ENCODE measurements around the gene GRB2. TPM values are rescaled to one million over a fixed set of nuclear protein-coding genes. Genes with fewer than 3 reads are reported as not detected.
"Not testable (repeated sequence)": the region's sequence is repeated elsewhere in the genome, so short reads cannot be mapped to it uniquely, and the experiment has no call there.

The GRB2 gene
- total RNA-seq, 1 donor from 2014 or later, result 61.8 TPM

- H3K27ac Mint-ChIP-seq, result peak overlapping the region; percentile 18
- TF ChIP-seq CTCF (IDR thresholded peaks at IDR 0.05; ENCODE audit: unreplicated experiment), result no peak
- peaks cover 5% of the 10 kb centered on the region for H3K36me3 Mint-ChIP-seq
- peaks cover under 1% of the 10 kb centered on the region for H3K9me3 Mint-ChIP-seq
- H3K27me3 Mint-ChIP-seq (ENCODE audit: low read depth), result no peaks in the 10 kb centered on the region
- peaks cover 50% of the 10 kb centered on the region for H3K4me1 Mint-ChIP-seq
- DNase-seq (ENCODE audit: low spot score in 2 of 2, unreplicated experiment in 2 of 2), result no peak
- no peak overlapping the region for H3K4me3 Mint-ChIP-seq
Measured at GRCh38 chr17:75350029-75350428, 55.4 kb downstream of the GRB2 start.

- Mint-ChIP-seq H3K27me3 (ENCODE audit: low read depth) (no peaks in the 10 kb centered on the region), H3K27ac (peak overlapping the region; percentile 18), H3K36me3 (peaks cover 5% of the 10 kb centered on the region), H3K4me1 (peaks cover 50% of the 10 kb centered on the region), H3K9me3 (no peaks in the 10 kb centered on the region), H3K4me3 (no peak overlapping the region)
- no peak for DNase-seq (ENCODE audit: low spot score in 2 of 2, unreplicated experiment in 2 of 2)
- no peak for TF ChIP-seq CTCF (IDR thresholded peaks at IDR 0.05; ENCODE audit: unreplicated experiment)
Measured at GRCh38 chr17:75349589-75349988, 55.9 kb downstream of the GRB2 start.

GRCh38 chr17:75348386-75349012 is 57.0 kb downstream of the GRB2 start:
- TF ChIP-seq CTCF (IDR thresholded peaks at IDR 0.05; ENCODE audit: unreplicated experiment), result no peak
- peaks cover 1% of the 10 kb centered on the region for H3K36me3 Mint-ChIP-seq
- no peaks in the 10 kb centered on the region for H3K9me3 Mint-ChIP-seq
- H3K27ac Mint-ChIP-seq, result peak overlapping the region; percentile 33
- H3K4me1 Mint-ChIP-seq, result peaks cover 56% of the 10 kb centered on the region
- no peaks in the 10 kb centered on the region for H3K27me3 Mint-ChIP-seq (ENCODE audit: low read depth)
- H3K4me3 Mint-ChIP-seq, result no peak overlapping the region
- no peak for DNase-seq (ENCODE audit: low spot score in 2 of 2, unreplicated experiment in 2 of 2)

GRCh38 chr17:75346906-75347305 is 58.6 kb downstream of the GRB2 start:
- no peak overlapping the region for H3K4me3 Mint-ChIP-seq
- no peaks in the 10 kb centered on the region for H3K9me3 Mint-ChIP-seq
- H3K27ac Mint-ChIP-seq, result peak overlapping the region; percentile 84
- no peak for TF ChIP-seq CTCF (IDR thresholded peaks at IDR 0.05; ENCODE audit: unreplicated experiment)
- peaks cover 49% of the 10 kb centered on the region for H3K4me1 Mint-ChIP-seq
- DNase-seq (ENCODE audit: low spot score in 2 of 2, unreplicated experiment in 2 of 2), result no peak
- no peaks in the 10 kb centered on the region for H3K27me3 Mint-ChIP-seq (ENCODE audit: low read depth)
- H3K36me3 Mint-ChIP-seq, result peaks cover 1% of the 10 kb centered on the region

- not testable (repeated sequence) for H3K4me3 Mint-ChIP-seq
Measured at GRCh38 chr17:75346368-75346767, 59.1 kb downstream of the GRB2 start.

GRCh38 chr17:75345514-75346167 is 59.8 kb downstream of the GRB2 start:
- no peak overlapping the region for H3K4me3 Mint-ChIP-seq
- no peaks in the 10 kb centered on the region for H3K27me3 Mint-ChIP-seq (ENCODE audit: low read depth)
- H3K4me1 Mint-ChIP-seq, result peaks cover 37% of the 10 kb centered on the region
- no peak for DNase-seq (ENCODE audit: low spot score in 2 of 2, unreplicated experiment in 2 of 2)
- peak overlapping the region; percentile 72 for H3K27ac Mint-ChIP-seq
- no peaks in the 10 kb centered on the region for H3K9me3 Mint-ChIP-seq
- TF ChIP-seq CTCF (IDR thresholded peaks at IDR 0.05; ENCODE audit: unreplicated experiment), result no peak
- H3K36me3 Mint-ChIP-seq, result peaks cover 3% of the 10 kb centered on the region

More at GRCh38 chr17:75346368-75346767, 59.1 kb downstream of the GRB2 start:
- not testable (repeated sequence) for H3K27ac Mint-ChIP-seq; DNase-seq (ENCODE audit: low spot score in 2 of 2, unreplicated experiment in 2 of 2); H3K9me3 Mint-ChIP-seq; H3K27me3 Mint-ChIP-seq (ENCODE audit: low read depth); H3K36me3 Mint-ChIP-seq
- peaks cover 44% of the 10 kb centered on the region for H3K4me1 Mint-ChIP-seq

All from mesothelial cell of epicardium (in vitro differentiated cells).